GM21619 (cell line): ENCODE results near the gene CDH13.

Experiments used
- ATAC-seq: cut with Tn5 transposase; IDR thresholded peaks from one replicate; pipeline ENCODE4 v1.9.1; 2021; ENCODE audit not compliant: unreplicated experiment

CDH13 gene

DNA sequence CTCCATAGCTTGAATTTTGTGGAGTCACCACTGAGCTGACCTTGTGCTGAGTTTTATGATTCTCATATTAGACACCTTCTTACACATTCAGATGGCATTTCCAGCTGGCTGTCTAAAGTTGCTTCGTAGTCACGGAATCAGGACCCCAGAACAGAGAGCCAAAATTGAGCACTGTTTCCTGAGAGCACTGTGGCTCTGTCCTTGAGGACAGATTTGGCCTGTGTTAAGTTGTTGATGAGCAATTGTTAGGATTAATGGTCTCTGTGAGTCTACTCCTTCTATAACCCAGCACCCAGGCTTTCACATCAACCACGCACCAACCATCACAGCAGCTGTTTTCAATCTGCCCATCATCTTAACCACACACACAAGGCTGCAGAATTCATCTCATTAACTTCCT, 903.5 kb downstream of the CDH13 start:
- ATAC-seq = no peak

DNA sequence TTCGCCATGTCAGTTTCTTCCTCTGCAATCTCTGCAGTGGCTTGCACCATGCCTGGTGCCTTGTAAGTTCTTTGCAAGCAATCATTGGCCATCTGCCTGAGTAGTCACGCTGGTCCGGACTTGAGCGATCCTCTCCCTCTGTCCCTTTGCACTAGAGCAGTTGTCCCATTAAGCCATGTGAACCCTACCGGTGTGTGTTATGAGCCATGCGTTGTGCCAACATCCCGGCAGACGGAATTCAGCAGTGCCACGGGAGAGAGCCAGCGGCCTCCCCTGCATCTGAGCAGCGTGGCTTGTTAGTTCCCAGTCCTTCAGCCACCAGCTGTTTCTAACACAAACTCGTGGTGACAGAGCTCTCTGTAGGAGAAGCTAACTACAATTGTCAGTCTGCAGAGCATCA, 905.9 kb downstream of the CDH13 start:
- no peak for ATAC-seq

- ATAC-seq = no peak
These were observed 906.4 kb downstream of the CDH13 start for GRCh38 chr16:83533193-83533592.

- no peak for ATAC-seq
These were observed 911.9 kb downstream of the CDH13 start for GRCh38 chr16:83538707-83539106.

GRCh38 chr16:83539736-83540490, 913.1 kb downstream of the CDH13 start:
- ATAC-seq = no peak

GRCh38 chr16:83541231-83541630, 914.5 kb downstream of the CDH13 start:
- no peak for ATAC-seq

DNA sequence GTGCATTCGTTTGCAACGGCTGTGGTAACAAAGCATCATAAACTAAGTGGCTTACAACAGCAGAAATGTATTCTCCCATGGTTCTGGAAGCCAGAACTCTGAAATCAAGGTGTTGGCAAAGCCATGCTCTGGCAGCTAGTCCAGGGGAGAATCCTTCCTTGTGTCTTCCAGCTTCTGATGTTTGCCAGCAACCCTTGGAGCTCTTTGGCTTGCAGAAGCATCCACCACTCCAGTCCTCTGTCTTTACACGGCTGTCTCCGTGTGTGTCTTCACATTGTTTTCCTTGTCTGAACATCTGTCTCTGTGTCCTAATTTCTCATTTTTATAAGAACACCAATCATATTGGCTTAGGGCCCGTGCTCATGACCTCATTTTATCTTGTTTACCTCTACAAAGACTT, 915.7 kb downstream of the CDH13 start:
- no peak for ATAC-seq

GRCh38 chr16:83549316-83550182, 922.8 kb downstream of the CDH13 start:
- ATAC-seq = no peak

DNA sequence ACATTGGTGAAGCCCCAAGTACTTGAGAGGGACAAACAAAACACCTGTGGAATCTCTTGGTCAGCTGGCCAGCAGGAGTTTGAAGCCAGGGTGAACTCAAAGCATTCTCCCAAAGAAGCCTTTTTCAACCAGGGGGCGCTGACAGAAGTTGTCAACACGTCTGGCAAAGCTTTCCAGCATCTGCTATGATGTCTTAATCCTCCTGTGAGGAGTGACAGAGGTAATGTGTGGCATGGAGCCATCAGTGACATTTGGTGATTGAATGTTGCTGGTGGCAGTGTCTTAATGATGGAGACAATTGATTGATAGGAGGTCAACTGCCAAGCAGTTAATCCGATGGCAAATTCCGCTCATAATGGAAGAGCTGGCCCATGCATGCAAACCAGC, 923.4 kb downstream of the CDH13 start:
- ATAC-seq = no peak

- ATAC-seq = no peak
These were observed 925.5 kb downstream of the CDH13 start for GRCh38 chr16:83552228-83552627.

DNA sequence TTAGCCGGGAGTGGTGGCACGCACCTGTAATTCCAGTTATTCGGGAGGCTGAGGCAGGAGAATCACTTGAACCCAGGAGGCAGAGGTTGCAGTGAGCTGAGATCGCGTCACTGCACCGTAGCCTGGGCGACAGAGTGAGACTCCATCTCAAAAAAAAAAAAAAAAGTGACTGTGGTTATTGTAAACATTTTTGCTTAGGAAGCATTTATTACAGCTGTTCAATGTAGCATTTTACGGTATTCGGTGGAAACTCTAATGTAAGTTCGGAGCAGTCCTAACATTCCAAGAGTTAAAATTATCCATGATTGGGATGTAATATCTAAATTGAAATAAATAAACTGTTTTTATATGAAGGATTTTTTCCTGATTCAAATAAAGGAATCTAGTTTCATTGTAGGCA, 926.2 kb downstream of the CDH13 start:
- ATAC-seq = no peak

GRCh38 chr16:83554096-83554495, 927.3 kb downstream of the CDH13 start:
- ATAC-seq = no peak

DNA sequence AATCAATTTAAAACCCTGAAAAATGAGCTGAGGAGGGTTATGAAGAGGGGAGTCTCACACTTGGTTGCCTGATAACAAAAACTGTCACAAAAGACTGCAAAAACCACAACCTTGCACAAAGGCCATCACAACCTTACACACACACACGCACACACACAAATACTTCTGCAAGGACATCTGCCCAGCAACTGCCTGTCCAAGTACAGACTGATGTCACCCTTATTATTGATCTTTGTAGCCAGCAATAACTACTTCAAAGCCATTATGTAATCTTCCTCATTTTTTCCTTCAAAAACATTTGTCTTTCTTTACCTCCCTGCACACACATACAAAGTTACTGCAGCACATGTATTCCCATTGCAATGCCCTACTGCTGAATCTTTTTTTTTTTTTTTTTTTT, 927.8 kb downstream of the CDH13 start:
- ATAC-seq = no peak

- no peak for ATAC-seq
These were observed 935.1 kb downstream of the CDH13 start for GRCh38 chr16:83561876-83562275.

GRCh38 chr16:83568345-83568744, 941.6 kb downstream of the CDH13 start:
- no peak for ATAC-seq

DNA sequence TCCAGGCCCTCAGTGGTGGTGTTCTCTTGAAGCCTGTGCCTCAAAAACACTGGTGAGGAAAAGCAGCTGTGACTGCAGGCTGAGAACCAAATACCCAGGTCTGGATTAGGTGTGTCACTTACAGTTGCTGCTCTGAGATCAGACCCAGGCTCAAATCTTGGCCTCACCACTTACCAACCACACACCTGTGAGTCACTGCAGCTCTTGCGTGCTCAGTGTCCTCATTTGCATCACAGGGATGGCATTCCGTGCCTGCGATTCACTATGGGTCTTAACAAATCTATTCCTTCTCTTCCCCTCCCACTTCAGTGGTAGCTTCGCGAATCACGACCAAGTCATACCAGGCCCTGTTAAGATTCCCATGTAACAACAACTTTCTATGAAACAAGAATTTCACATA, 947.6 kb downstream of the CDH13 start:
- no peak for ATAC-seq

DNA sequence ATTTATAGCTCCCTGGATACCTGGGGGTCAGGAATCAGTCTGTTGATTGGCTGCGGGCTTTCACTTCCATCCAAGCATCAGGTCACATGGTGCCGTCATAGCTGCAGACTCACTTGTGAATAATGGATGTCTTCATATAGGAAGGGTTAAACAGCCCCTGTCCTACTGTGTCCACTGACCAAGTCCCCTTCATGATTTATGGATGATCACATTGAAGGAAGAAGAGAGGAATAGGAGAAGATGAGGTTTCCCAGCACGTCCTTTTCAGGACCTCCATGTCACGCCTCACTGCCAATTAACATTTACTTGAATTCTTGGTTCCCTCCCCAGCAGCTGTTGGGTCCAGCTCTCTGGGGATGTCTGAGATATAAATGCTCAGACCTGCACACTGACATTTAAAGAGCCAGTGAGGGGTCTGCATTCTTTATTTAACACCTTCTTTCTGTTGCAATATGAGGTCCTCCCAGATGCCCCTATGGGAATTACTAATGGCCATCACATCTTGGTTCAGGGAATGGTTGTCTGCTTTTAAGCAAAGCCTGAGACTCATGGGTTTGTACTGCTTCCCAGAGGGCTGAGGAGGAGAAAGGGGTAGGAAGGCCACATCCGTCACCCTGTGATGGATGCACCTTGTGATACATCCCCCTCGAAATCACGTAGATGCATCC, 950.4 kb downstream of the CDH13 start:
- ATAC-seq = no peak

DNA sequence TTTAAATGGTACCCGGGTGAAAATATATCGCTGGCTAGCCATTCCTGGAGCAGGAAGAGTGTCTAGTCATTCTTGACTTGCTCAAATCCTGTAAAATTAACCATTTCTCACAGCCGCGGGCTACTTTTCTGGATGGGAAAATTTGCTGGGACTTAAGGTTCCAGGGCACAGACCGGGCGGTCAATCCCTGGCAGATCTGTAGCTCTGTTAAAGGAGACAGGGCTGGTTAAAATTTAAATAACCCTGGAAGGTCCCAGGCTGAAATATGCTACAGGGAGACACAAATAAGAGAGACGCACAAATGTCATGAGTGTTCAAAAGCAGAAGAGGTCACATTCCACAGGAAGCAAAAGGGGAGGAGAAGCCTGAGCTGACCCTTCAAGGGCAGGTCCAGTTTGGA, 951.4 kb downstream of the CDH13 start:
- ATAC-seq = no peak

- no peak for ATAC-seq
These were observed 952.3 kb downstream of the CDH13 start for GRCh38 chr16:83579027-83579426.

DNA sequence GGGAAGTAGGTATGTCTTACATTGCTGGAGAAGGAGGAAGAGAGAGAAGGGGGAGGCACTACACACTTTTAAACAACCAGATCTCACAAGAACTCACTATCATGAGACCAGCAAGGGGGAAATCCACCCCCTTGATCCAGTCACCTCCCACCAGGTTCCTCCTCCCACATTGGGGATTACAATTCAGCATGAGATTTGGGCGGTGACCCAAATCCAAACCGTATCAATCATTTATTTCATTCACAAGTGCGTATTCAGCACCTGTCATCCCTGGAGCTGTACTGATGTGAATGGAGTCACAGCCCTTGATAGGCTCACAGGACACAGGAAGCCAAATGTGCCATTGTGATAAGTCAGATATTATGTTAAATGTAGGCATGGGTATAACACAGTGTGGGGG, 952.7 kb downstream of the CDH13 start:
- no peak for ATAC-seq

DNA sequence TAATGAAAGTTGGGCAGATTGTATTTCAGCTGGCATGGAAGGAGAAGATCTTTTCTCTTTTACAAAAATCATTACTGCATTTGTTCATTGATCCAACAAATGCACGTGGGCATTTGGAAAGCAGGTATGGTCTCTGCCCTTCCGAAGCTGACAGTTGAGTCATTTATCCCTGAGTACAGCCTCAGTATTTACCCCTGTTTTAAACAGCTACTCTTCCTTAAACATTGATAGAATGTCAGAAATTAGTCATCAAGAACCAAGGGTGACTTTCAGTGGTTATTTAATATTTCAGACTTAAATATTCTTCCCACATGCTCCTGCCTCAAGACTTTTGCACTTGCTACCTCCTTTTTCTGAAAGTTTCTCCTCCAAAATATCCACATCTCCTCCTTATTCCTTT, 954.3 kb downstream of the CDH13 start:
- no peak for ATAC-seq
